OCI-LY3 (cell line): ENCODE measurements around the gene TSNAX.

Experiments
- EZH2phosphoT487 ChIP-seq: fragments of 200-600 bp; shearing (Covaris generic); IDR thresholded peaks from 2 replicates; pipeline ENCODE4 v1.6.1; 2018; ENCODE audit warnings: antibody characterized with exemption, mixed run types, low read depth
- TF ChIP-seq, protein P1 (sequence below): fragments of 200-600, 300-600 bp; sonication (generic); IDR thresholded peaks from 2 replicates; pipeline ENCODE4 v1.5.1; 2014; ENCODE audit warnings: antibody characterized with exemption, low read length, low read depth

- TF ChIP-seq, protein P1, sequence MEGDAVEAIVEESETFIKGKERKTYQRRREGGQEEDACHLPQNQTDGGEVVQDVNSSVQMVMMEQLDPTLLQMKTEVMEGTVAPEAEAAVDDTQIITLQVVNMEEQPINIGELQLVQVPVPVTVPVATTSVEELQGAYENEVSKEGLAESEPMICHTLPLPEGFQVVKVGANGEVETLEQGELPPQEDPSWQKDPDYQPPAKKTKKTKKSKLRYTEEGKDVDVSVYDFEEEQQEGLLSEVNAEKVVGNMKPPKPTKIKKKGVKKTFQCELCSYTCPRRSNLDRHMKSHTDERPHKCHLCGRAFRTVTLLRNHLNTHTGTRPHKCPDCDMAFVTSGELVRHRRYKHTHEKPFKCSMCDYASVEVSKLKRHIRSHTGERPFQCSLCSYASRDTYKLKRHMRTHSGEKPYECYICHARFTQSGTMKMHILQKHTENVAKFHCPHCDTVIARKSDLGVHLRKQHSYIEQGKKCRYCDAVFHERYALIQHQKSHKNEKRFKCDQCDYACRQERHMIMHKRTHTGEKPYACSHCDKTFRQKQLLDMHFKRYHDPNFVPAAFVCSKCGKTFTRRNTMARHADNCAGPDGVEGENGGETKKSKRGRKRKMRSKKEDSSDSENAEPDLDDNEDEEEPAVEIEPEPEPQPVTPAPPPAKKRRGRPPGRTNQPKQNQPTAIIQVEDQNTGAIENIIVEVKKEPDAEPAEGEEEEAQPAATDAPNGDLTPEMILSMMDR, result no peak
- TF ChIP-seq EZH2phosphoT487, result no peak
Observed at GRCh38 chr1:231575472-231575871, 47.0 kb downstream of the TSNAX start.
